Measurements from ENCODE around the gene CDC26.
"Not testable (repeated sequence)": the region's sequence is repeated elsewhere in the genome, so short reads cannot be mapped to it uniquely, and the experiment has no call there.

Gene CDC26

DNA sequence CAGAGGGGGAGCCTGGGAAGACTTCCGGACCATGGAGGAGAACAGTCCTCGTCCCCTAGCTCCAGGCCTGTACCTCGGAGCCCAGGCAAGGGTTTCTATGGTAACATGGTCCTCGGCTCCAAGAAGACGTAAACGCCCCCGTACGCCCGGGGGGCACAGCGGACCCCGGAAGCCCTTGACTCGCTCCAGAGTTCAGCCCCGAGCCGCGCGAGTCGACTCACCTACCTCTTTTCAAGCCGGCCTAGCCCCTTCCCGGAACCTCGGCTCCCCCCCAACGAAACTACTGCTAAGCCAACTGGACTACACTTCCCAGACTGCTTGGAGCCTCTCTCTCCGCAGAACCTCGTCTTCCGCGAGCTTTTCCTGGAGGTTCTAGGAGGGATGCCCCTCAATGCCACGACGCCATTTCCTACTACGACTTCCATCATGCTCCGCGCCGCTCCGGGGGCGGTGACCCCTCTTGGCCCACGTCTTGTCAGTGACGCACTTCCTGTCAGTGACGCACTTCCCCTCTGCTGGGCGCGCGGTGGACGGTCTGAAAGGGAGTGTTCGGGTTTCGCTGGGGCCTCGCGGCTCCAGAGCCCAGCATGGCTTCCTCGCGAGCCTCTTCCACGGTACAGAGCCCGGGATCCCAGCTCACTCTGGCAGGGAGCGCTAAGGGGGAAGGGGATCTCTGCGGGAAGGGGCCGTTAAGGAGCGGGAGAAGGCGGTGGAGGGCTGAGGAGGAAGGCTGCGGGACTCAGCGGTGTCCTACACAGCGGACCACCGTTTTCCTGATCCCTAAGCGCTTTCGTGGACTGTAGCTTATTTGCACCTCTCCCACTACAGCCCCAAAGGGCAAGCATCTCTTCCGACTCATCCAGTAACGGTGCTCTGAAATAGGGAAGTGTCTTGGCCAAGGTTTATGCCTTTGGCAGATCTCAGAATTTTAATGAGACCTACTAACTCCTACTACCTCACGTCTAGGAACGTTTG, at the start of gene CDC26, which contains the start of gene PRPF4:
Gene CDC26 (minus strand): TSS at position 416 of the 975 bp plus-strand sequence. CDS start 3,065 bp downstream, outside the sequence.
Gene PRPF4 (plus strand): TSS at position 502 of the 975 bp plus-strand sequence. CDS start 86 bp downstream, at position 588.
- peak; percentile 90 to 92 for DNase-seq (ENCODE audit: low read depth in 2 of 2)

DNA sequence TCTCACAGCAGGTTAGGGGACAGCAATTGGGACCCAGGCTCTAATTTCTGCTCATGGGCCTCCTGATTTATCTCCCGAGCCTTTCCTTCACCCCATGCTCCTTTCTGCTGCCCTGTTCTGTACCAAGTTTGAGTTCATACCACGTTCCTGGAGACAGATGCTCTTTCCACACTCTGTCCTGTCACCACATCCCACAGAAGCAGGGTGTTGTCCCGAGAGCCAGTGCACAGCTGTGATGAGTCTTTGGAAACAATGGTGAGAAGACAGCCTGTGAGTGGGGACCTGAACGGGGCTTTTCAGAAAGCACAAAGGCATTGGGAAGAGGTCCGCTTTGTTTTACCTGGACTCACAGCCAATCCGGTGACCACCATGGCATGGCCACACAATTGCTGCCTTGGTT, 47.3 kb upstream of the CDC26 start:
- no peak for DNase-seq (ENCODE audit: low read depth in 2 of 2)

GRCh38 chr9:113320051-113320450, 44.7 kb upstream of the CDC26 start:
- DNase-seq (ENCODE audit: low read depth in 2 of 2), result no peak

GRCh38 chr9:113319054-113319453, 43.7 kb upstream of the CDC26 start:
- no peak for DNase-seq (ENCODE audit: low read depth in 2 of 2)

GRCh38 chr9:113317777-113318176, 42.4 kb upstream of the CDC26 start:
- no peak for DNase-seq (ENCODE audit: low read depth in 2 of 2)

DNA sequence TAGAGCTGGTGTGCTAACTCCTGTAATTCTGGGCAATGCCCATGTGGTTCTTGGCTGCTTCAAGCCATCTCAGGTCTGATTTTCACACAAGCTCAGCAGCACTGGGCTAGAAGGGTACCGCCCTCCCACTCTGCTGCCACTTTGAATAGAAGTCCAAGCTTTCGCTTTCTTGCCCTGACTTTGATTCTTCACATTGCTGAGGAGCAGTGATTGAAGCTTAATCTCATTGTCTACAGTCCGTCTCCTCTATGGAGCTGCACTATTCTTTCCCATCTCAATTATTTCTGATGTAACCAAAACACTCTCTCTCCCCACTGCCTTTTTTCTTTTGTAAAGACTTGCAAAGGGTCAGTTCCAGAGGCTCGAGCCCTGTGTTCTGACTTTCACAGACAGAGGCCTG, 40.7 kb upstream of the CDC26 start:
- DNase-seq (ENCODE audit: low read depth in 2 of 2), result no peak

DNA sequence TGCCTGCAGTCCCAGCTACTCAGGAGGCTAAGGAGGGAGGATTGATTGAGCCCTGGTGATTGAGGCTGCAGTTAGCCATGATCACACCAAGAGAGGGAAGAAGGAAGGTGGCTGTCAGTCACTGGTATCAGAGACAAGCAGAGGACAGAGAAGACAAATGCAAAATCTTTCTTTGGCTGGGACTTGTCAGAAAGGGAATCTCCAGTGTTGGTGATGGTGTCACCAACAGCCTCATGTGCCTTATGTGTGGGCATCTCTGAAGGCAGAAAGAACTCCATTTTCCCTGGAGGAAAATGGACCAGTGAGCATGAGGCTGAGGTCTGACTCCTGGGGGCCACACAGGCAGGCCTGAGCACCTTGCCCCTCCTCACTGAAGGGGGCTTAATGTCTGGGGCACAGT, 39.9 kb upstream of the CDC26 start:
- no peak for DNase-seq (ENCODE audit: low read depth in 2 of 2)

DNA sequence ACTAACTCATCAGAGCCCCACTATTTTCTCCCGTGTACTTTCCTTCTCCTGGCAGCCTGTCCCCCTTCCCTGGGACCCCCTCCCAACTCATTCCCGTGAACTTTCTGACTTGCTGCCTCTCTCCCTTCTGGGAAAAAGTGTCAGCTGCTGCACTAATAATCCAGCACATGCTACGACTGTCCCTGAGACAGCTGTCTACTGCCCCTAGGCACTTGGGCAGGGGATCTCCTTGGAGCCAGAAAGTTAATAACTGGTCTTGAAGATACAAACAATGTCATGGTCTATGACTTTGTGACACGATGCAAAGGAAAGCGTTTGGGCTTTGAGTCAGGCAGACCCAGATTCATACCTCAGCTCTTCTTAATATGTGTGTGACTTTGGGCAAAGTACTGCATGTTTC, 37.9 kb upstream of the CDC26 start:
- DNase-seq (ENCODE audit: low read depth in 2 of 2), result no peak

GRCh38 chr9:113311961-113312360, 36.6 kb upstream of the CDC26 start:
- DNase-seq (ENCODE audit: low read depth in 2 of 2), result no peak

DNA sequence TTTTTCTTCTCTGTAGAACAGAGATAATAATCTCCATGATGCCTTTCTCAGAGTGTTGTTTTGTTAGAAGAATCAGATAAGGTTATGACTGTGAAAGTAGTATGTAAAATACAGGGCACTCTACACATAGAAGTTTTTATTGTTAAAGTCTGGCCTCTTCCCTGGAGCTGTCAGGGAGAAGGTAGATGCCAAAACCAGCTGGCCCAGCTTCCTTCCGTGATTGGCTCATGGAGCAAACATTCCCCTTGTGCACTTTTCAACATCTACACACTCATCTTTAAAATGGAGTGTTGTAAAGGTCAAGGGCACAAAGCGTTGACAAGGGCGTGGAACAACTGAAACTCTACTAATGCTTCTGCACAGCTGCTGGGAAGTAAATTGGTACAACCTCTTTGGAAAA, 35.2 kb upstream of the CDC26 start:
- DNase-seq (ENCODE audit: low read depth in 2 of 2), result no peak

DNA sequence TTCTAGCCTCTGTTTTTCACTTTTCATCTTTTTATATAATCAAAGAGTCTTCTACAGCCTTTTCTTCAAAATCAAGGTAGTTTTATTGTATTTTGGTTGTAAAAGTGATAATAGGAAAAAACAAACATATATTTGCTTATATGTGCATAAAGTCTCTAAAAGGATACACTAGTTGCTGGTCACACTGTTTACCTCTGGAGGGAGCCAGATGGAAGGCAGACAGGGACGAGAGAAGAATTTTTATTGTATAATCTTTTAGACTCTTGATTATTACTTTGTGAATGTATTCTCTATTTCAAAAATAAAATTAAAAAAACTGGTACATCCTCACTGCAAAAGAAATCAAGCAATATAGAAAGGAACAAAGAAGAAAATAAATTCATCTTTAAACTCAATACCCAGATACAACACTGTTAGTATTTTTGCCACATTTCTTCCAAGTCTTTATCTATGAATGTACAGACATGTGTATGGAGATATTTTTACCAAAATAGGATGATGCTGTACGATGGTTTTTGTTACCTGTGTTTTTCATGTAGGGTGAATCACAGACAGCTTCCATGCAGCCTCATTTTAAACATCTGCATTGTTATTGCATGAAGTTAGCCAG, 33.9 kb upstream of the CDC26 start:
- peak in 1 of 2 donors; percentile 2 for DNase-seq (ENCODE audit: low read depth in 2 of 2)

GRCh38 chr9:113307396-113307975, 32.1 kb upstream of the CDC26 start:
- no peak for DNase-seq (ENCODE audit: low read depth in 2 of 2)

GRCh38 chr9:113306566-113306965, 31.2 kb upstream of the CDC26 start:
- no peak for DNase-seq (ENCODE audit: low read depth in 2 of 2)

DNA sequence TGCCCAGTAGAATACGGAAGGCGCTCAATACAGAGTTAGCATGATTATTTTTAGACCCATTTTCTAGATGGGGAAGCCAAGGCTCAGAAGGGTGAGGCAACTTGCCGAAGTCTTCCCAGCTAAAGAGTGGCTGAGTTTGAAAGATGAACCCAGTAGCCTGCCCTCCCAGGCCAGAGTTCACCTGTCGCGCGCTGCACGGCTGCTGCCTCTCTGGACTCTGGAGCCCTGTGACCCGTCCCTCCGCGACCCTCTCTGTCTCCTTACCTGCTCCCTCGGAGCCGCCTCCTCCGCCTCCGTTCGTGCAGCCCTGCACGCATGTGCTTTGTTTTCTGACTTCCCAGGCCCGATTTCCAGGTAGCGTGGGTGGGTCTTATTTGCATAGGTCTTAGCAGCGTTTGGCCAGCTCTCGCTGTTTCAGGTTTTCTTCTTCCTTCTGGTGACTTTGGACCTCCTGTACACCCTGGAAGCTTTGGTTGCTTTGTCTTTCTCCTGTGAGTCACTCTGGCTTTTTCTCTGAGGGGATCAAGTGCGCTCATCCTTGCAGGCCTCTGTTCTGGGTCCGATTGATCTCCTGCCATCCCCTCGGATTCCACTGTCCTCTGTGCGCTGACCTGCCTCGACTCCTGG, 27.5 kb upstream of the CDC26 start, which contains the start of gene RNF183:
Gene RNF183 (minus strand): TSS at position 585 of the 627 bp plus-strand sequence. CDS start 5,192 bp downstream, outside the sequence.
- DNase-seq (ENCODE audit: low read depth in 2 of 2), result no peak

DNA sequence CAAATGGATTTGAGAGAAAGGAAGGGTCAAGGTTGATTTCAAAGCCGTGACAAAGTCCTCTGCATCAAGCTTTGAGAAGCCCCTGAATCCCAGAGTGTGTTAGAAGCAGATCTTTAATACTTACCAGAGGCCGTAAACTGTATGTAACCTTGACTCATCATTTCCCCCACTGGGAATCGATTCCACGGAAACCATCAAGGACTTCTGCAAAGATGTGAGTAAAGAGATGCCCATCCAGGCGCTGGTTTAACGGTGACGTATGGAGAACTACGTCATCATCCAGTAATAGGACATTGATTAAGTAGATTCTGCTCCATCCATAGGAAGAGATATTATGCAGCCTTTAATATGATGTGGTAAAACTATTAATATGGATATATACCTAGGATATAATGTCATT, 26.2 kb upstream of the CDC26 start:
- DNase-seq (ENCODE audit: low read depth in 2 of 2), result no peak

- no peak for DNase-seq (ENCODE audit: low read depth in 2 of 2)
Measured at GRCh38 chr9:113299800-113300292, 24.5 kb upstream of the CDC26 start.

- no peak for DNase-seq (ENCODE audit: low read depth in 2 of 2)
Measured at GRCh38 chr9:113298924-113299770, 23.8 kb upstream of the CDC26 start.

DNA sequence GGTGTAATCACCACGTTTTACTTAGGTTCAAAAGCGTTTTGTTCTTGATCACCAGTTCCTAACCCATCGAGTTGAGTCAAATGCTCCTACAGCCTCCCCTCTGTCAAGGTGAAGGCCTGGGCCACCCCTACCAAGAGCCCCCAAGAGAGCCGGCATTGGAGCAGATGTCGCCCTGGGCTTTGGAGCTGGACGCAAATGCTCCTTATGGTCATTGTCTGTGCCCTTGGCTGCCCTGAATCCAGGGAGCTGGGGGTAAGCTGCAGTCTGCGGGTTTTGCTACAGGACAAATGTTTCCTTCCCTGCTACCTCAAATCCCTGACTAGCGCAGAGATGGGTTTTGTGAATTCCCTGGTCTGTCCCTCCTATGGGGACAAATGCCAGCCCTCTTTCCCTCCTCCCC, 22.9 kb upstream of the CDC26 start:
- no peak for DNase-seq (ENCODE audit: low read depth in 2 of 2)

DNA sequence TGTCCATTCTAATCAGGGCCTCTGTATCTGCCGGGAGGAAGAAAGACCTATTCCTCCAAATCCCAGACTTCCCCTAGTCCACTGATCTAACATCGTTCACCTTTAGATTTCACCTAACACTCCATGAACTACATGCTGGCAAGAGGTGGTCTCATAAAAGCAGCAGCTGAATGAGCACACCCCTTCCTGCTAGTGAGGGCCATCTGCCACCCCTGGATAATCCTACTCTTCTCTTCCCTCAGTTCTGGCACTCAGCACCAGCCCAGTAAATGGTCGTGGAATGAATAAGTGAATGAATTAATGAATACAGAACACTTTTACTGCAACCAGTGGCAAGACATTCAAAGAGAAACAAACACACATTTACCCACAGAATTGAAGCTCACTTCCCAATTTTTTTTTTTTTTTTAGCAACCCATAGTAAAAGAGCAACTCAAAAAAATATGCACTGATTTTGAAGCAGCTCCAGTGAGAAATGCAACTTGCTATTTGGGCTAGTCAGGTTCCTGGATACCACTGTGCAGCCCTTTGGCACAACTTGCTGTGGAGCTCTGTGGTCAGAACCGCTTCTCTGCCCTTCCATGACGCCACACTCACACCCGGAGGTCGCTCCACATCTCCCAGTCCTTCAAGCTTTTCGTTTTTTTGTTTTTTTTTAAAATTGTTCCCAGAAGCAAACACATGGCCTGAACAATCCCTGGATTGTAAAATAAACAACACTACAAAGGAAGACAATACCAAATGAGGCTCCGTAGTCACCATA, 21.6 kb upstream of the CDC26 start:
- DNase-seq (ENCODE audit: low read depth in 2 of 2), result no peak

- not testable (repeated sequence) for DNase-seq (ENCODE audit: low read depth in 2 of 2)
Measured at GRCh38 chr9:113296247-113296646, 20.9 kb upstream of the CDC26 start.

Data from stimulated activated CD4-positive, alpha-beta T cell treated with anti-CD3 and anti-CD28 coated beads, Interleukin-1b, Interleukin-23, amount 100 ng/mL, for 4 hours (primary cell).